Measurements from ENCODE around the gene GPSM3.
"Not testable (repeated sequence)": the region's sequence is repeated elsewhere in the genome, so short reads cannot be mapped to it uniquely, and the experiment has no call there.

The GPSM3 gene

DNA sequence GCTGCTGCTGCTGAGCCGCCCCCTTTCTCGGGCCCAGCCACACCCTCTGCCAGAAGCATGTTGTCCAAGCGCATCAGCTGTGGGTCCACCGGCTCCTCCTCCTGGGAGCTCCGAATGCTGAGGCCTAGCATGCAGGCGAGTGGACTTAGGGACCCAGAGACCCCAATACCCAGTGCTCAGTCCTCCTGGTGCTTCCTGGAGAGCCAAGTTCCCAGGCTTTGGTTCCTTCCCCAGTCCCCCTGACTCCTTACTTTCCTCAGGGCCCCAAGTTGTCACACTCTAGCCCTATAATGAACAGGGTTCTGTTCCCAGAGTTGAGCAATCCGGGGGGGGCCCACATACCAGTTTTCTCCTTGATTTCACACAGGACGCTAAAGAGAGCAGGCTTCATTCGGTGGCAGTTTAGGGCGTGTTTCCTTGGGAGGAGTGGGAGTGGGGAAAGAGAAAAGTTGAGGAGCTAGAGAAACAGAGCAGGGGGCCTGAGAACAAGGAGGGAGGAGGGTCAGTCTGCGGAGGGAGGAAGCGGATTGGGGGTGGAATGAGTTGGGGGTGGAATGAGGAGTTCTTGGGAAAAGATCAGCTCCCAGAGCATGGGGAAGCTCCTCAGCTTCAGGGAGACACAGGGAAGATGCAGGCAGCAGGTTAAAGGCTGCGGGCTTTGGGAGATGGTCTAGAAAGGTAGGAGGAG, 3.9 kb downstream of the GPSM3 start:
- DNase-seq (ENCODE audit: insufficient read length, low spot score) = no peak
- no peak for FAIRE-seq

DNA sequence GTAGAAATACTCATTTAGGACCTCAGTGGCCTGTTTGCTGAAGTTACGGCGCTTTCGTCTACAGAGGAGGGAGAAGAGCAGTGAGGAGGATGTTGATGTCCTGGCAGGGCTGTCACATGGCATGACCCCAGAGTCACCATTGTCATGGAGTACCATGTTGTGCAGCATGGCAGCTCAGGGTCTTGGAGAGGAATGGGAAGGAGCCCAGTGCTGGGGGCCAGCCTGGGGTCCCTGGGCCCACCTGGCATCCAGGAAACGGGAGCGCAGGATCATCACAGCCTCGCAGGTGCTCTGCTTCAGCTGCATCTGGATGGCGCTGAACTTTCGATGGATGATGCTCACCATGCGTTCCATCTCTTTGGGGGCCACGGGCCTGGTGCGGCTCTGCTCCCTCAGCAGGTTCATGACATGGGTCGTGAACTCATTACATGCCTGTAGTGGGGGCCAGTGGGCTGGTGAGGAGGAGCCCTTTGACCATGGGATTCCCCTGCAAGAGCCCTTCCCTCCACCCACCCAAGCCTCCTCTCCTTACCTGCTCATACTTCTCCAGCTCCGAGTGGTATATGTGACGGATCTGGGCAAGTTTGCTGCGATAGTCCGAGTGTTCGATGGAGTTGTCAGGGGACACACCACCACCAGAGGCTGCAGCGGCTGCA, 4.6 kb downstream of the GPSM3 start:
- not testable (repeated sequence) for FAIRE-seq; DNase-seq (ENCODE audit: insufficient read length, low spot score)

DNA sequence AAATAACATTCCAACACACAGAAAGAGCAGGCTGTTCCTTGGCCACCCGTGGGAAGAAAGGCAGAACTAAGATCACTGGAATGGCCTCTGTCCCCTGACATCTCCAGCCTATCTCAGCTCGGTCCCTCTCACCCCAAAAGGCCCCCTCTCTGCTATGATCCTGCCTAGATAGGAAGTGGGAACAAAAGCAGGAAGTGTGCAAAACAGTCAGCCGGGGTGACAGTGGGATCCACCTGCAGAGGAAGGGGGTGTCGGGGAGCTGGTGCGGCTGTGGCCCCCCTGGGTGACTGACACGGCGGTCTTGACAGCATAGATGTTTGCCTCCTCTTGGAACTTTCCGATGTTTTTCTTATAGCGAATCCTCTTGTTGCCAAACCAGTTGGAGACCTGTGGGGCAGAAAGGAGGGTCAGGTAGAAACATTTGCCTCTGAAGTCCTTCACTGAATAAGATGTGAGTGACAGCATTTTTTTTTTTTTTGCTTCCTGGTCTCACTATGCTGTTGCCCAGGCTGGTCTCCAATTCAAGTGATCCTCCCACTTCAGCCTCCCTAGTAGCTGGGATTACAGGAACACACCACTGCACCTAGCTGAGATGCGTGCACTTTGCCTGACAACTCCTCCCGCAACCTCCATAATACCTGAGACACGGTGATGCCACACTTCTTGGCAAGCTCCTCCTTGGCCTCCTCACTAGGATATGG, 5.3 kb downstream of the GPSM3 start:
- no peak for FAIRE-seq
- no peak for DNase-seq (ENCODE audit: insufficient read length, low spot score)

DNA sequence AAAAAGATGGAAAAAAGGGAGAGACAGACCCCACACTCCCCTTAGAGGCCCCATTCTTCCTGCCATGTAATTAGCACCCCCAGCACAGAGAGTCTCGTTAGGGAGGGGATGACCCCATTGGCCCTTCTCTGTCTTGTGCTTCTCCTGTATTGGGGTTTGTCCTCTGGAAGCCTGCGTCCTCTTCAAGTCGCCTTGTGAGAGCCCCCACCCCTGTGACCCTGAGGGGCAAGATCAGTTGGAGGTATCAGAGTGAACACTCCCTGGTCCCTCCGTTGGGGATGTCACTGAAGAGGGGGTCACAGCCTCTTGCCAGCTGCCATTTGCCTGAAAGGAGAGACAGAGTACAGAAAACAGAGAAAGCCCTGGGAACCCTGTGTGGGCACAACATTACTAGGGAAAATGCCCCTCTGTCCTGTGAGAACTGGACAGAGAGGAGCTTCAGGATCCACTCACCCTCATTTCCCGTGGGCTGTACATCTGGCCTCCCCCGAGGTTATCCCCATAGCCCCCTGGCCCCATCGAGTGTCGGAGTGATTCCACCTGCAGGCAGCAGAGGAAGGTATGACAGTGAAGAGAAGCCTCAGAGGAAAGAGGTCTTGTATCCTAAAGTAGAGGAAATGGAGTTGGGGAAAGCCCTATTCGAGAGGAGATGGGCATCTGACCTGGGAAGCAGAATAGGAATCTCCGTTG, 6.1 kb downstream of the GPSM3 start:
- DNase-seq (ENCODE audit: insufficient read length, low spot score); FAIRE-seq: not testable (repeated sequence)

DNA sequence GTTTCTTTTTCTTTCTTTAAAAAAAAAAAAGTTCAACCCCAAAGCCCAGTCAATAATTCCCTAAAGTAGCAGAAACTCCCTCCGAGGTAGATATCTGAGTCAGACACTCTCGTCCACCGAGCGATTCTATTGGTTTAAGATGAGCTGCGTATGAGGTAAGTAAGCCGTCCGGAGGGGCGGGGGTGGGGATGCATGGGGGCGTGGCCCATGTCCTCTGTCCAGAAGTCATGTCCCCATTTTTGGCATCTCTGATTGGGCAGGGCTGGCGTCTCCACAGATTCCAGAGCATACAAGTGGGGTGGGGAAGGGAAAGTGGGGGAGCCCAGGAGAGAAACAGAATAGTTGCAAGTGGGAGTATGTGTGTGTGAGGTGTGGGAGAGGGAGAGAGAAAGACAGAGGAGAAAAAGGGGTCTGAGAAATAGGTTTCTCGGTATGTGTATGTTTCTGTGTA, 6.7 kb downstream of the GPSM3 start:
- DNase-seq (ENCODE audit: insufficient read length, low spot score) = not testable (repeated sequence)
- peak; percentile 63 for FAIRE-seq

DNA sequence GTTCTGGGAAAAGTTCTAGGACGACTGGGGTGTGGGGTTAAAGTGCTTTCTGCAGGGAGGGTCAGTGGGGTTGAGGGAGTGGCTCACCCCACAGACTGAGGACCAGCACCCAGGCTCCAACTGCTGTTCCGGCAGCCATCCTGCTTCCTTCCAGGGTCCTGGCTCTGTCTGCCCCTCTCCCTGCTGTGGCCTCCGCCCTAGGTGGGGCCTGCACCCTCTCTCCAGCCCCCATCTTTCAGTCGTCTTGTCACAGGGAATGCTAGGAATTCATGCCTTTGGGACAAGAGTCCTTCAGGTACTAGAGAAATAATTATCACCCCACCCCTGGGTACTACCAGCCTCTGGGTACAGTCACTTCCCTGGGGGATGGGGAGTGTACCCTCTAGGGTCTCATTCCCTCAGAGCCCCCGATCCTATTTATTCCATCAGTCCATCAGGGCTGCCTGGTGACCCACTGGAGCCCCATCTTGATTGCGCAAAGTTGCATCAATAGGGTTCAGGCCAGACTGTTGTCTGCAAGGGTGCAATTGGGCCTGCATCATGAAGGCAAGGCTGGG, 8.3 kb downstream of the GPSM3 start, which contains the start of gene AGER:
AGER (minus strand) TSS at position 170 of the 557 bp plus-strand sequence; CDS start at position 139, 31 bp downstream.
- DNase-seq (ENCODE audit: insufficient read length, low spot score) (no peak), FAIRE-seq (no peak)

DNA sequence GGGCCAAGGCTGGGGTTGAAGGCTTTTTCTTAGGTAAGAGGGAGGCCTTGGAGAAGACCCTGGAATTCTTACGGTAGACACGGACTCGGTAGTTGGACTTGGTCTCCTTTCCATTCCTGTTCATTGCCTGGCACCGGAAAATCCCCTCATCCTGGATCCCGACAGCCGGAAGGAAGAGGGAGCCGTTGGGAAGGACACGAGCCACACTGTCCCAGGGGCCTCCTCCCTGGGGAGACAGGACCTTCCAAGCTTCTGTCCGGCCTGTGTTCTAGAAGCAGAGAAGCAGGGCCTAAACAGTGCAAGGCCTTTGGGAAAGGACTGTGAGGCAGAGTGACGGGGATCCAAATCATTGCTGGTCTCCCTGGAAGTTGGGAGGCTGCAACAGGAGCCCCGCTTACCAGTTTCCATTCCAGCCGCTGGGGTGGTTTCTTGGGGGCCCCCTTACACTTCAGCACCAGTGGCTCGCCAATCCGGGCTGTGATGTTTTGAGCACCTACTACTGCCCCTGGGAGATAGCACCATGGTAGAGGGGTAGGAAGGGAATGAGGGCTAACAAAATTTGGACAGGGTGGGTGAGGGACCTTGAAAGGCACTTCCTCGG, 8.9 kb downstream of the GPSM3 start:
- DNase-seq (ENCODE audit: insufficient read length, low spot score) (no peak), FAIRE-seq (no peak)

DNA sequence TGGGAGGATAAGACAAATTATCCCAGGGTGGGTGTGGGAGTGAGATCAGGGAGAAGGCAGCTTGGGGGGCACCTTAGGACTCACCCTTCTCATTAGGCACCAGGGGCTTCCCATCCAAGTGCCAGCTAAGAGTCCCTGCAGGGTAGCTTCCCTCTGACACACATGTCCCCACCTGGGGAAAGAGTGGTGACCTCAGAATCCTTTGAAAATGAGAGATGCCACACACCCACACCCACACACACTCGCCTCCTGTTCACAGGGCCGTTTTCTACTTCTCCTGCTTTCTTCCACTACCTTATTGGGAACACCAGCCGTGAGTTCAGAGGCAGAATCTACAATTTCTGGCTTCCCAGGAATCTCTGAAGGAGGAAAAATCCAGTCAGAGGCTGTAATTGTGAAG, 9.4 kb downstream of the GPSM3 start:
- no peak for FAIRE-seq
- DNase-seq (ENCODE audit: insufficient read length, low spot score) = no peak

DNA sequence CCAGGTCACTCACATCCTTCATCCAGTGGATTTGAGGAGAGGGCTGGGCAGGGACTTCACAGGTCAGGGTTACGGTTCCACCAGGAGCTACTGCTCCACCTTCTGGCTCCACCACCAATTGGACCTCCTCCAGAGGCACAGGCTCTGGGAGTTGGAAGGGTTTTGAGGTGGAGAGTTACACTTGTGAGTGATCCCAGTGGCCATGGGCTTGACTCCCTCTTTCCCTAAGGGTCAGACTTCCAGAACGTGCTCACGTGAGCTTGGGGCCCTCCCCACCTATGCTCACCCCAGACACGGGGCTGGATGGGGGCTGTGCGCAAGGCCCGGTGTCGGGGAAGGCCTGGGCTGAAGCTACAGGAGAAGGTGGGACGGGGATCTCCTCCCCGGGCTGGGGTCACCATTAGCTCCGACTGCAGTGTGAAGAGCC, 9.9 kb downstream of the GPSM3 start:
- FAIRE-seq (no peak), DNase-seq (ENCODE audit: insufficient read length, low spot score) (no peak)

DNA sequence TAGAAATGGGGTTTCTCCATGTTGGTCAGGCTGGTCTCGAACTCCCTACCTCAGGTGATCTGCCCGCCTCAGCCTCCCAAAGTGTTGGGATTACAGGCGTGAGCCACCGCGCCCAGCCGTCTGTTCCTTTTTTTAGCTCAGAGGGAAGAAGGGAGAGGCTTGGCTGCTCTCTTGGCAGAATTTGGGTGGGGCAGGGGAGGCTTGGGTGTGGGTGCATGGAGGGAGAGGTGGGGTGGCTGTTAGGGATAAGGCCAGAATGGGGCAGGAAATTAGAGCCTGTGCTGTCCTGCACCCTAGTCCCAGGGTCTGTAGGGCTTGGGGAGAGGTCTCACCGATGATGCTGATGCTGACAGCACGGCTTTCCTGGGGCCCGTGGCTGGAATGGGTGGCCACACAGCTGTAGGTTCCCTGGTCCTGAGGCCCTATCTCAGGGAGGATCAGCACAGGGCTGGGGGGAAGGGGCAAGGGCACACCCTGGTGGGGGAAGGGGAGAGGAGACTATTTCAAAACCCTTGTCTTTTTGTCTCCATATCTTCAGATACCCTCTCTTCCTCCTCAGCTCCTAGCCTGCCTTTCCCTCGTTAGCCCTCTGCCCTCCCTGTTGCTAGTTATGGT, 10.4 kb downstream of the GPSM3 start:
- DNase-seq (ENCODE audit: insufficient read length, low spot score) (no peak), FAIRE-seq (no peak)

DNA sequence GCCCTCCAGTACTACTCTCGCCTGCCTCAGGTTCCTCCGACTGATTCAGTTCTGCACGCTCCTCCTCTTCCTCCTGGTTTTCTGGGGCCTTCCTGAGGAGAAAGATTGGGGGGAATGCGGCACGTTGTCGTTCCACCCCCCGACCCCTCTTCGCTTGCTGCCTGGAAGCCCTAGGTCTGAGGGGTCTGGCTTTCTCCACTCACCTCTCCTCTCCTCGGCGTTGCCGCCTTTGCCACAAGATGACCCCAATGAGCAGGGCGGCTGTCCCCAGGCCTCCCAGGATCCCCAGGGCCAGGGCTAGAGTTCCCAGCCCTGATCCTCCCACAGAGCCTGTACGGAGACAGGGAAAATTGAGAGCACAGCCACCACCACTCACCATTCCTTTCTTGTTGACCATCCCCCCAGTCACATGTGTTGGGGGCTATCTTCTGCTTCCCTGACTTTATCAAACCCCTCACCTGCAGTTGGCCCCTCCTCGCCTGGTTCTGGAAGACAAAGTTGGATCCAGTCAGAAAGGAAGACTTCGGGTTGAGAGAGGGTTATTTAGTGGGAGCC, 11.2 kb downstream of the GPSM3 start:
- no peak for DNase-seq (ENCODE audit: insufficient read length, low spot score)
- FAIRE-seq = no peak

DNA sequence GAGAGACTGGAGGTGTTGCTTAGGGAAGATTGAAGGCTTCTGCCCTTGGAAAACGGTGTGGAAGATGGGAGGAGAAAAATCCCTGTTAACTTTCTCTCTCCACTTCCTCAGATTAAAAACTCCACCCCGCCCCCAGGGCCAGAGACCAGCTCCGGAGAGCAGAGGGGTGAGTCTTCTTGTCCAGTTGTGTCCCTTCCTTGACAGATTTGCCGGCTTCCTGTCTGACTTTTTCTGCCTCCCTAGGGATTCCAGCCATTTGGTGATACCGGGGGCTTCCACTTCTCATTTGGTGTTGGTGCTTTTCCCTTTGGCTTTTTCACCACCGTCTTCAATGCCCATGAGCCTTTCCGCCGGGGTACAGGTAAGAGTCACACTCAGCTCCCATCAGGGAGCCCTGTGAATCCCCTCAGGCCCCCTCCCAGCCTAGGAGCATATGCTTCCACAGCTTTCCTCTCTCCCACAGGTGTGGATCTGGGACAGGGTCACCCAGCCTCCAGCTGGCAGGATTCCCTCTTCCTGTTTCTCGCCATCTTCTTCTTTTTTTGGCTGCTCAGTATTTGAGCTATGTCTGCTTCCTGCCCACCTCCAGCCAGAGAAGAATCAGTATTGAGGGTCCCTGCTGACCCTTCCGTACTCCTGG, 12.6 kb downstream of the GPSM3 start:
- DNase-seq (ENCODE audit: insufficient read length, low spot score) = no peak
- FAIRE-seq = no peak

DNA sequence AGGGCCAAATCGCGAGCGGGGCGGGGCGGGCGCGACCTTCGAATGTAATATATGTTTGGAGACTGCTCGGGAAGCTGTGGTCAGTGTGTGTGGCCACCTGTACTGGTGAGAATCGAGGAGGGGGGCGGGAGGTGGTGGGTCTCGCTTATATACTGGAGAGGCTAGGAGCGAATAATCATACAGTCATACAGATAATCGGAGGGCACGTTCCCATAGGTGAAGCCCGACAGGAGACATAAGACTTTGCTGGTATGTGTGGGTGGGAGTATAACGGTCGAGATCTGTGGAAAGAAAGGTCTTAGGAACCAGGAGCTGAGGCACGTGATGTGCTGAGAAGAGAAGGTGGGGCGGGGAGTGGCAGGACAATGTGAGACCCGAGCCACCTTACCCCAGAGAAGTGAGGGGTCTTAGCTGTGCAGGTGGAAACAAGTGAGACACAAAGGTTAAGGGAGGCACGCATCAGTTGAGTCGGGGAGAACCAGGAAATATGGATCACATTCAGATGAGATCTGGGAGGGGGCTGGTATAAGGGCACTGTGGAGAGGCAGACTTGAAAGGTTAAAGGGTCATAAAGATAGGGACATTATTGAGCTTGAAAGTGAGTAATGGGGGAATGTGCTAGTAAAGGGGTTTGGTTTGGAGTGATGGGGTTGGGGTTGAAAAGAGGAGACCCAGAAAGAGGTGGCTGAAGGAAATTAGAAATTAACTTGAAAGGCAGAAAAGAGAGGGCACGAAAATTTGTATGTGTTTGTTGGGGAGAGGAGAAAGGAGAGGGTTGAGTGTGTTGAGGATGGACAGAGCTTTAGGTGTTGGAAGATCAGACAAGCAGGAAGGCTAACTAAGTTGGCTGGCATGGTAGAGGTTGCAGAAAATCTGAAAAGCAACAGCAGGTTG, 13.6 kb downstream of the GPSM3 start:
- no peak for FAIRE-seq
- DNase-seq (ENCODE audit: insufficient read length, low spot score) = no peak

DNA sequence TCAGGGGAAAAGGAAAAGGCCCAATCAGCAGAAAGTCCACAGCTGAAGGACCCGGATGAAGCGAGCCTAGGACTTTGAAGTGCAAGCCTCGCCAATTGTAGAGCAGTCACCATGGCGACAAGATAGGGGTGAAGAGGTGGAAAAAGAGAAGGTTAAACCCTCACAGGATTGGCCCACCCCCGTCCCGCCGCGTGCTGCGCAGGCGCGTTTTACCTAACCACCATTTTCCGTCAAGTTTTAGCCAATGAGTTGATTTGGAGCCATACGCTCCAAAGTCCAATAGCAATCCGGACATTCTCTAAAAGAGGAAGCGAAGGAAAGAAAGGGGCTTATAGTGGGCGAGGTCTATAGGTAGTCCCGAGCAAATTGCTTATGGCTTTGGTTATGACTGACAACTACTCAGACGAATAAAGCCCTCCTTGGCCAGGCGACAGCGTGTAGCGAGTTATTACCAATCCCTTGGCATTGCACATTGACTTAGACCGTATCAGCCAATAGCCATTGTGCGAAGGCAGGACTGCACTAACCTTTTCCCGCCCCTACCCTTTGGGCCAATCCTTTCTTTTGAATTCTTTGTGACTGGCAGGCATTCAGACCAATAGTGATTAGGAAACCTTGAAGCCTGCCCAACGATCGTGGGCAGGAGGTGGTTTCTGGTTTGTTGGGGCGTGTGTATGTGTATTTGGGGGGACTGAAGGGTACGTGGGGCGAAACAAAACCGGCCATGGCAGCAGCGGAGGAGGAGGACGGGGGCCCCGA, 14.5 kb downstream of the GPSM3 start, which contains the start of gene RNF5:
RNF5 (plus strand) TSS at position 618 of the 759 bp plus-strand sequence; CDS start at position 725, 107 bp downstream.
- FAIRE-seq (peak; percentile 92), DNase-seq (ENCODE audit: insufficient read length, low spot score) (peak; percentile 97)

DNA sequence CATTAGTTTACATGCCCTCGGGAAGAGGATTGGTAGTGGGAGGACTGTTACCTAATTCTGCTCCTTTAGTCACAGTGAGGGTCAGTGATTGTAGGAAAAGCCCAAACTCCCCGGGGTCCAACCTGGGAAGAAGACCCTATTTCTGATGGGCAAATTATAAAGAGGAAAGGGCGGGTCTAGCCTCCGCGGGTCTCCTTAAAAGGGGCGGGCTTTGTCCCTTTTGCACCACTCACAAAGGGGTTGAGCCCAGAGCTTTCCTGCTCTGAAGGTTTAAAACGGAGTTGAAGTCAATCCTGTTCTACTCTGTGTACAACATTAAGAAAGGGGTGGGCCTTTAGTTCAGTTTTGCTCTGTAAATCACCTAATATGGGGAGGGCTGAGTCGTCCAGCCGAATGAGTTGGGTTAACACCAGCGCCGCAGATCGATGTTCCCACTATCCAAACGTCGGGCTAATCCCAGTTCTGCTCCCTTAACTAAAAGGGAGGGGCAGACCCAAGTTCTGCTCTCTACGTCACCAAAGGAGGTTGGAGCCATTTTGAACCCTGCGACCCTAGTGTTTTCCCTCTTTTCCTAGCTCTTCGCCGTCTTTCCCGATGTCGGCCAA, 15.2 kb downstream of the GPSM3 start:
- FAIRE-seq (no peak), DNase-seq (ENCODE audit: insufficient read length, low spot score) (no peak)

DNA sequence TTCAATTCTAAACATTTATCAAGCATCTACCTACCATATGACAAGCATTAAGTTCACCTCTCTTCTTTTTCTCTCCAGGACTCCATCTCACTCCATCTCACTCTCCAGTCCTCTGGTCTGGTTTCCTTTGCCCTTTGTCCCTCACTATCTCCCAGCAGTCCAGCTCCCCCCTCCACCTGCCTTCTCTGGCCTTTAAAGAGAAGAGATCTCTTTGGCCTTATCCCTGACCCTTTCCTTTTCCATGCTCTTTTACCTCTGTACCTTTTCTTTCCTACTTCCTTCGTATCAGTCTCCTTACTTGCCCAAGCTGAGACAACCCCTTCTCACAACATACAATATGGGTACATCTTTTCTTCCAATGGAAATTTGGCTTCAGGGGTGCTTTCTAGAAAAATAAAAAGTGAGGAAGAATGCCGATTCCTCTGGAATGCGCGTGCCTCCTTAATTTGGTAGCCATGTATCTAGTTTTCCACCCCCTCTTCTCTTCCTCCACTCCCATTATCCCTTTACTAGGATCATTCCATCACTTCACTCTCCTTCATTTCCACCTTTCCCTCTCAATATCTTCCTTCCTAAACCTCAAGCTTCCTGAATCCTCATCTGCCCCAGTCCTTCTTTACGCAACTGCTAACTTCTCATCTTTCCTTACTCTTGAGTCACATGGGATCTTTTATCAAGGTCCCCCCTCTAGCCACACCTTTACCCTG, 15.8 kb downstream of the GPSM3 start:
- FAIRE-seq = no peak

More for the DNA sequence above, 15.8 kb downstream of the GPSM3 start:
- DNase-seq (ENCODE audit: insufficient read length, low spot score) = no peak

All from HTR-8/SVneo (cell line).